ENCODE measurements around the gene MMS19. TPM values are rescaled to one million over a fixed set of nuclear protein-coding genes. Genes with fewer than 3 reads are reported as not detected.
"Not testable (repeated sequence)": the region's sequence is repeated elsewhere in the genome, so short reads cannot be mapped to it uniquely, and the experiment has no call there.

Gene MMS19
- total and polyA plus RNA-seq, 4 donors = 16.2 to 73.4 (median 49.0) TPM

- Histone ChIP-seq H3K9me3 (ENCODE audit: control insufficient read depth, low read length) (no peaks in the 10 kb centered on the region), H3K4me1 (ENCODE audit: control insufficient read depth in 1 of 2, insufficient read depth in 2 of 2, low read length in 2 of 2) (no peaks in the 10 kb centered on the region), H3K4me3 (ENCODE audit: low read length in 2 of 2) (no peak overlapping the region), H3K27ac (ENCODE audit: low read depth in 1 of 2, low read length in 2 of 2) (no peak overlapping the region), H3K36me3 (ENCODE audit: control insufficient read depth in 1 of 2, insufficient read depth in 2 of 2, low read length in 1 of 2) (no peaks in the 10 kb centered on the region), H3K27me3 (ENCODE audit: control insufficient read depth in 1 of 2, insufficient read depth in 2 of 2, low read length in 1 of 2) (no peaks in the 10 kb centered on the region)
- 73 to 79% methylated on average over 12 of the region's 12 CpGs for WGBS, 2 donors
- DNase-seq (no peak), ATAC-seq (ENCODE audit: low FRiP score) (no peak)
- intact Hi-C loops (cut with DNase I) = no loop called here
Measured at GRCh38 chr10:97532935-97533671, 34.9 kb upstream of the MMS19 start.

- Histone ChIP-seq H3K4me1 (ENCODE audit: control insufficient read depth in 1 of 2, insufficient read depth in 2 of 2, low read length in 2 of 2) (no peaks in the 10 kb centered on the region), H3K36me3 (ENCODE audit: control insufficient read depth in 1 of 2, insufficient read depth in 2 of 2, low read length in 1 of 2) (no peaks in the 10 kb centered on the region), H3K27me3 (ENCODE audit: control insufficient read depth in 1 of 2, insufficient read depth in 2 of 2, low read length in 1 of 2) (no peaks in the 10 kb centered on the region), H3K4me3 (ENCODE audit: low read length in 2 of 2) (no peak overlapping the region), H3K27ac (ENCODE audit: low read depth in 1 of 2, low read length in 2 of 2) (no peak overlapping the region), H3K9me3 (ENCODE audit: control insufficient read depth, low read length) (no peaks in the 10 kb centered on the region)
- ATAC-seq (ENCODE audit: low FRiP score) = no peak
- WGBS, 2 donors = 81 to 85% methylated on average over 10 of the region's 10 CpGs
- peak in 1 of 2 donors; percentile 4 for DNase-seq
- intact Hi-C loops (cut with DNase I) = no loop called here
Measured at GRCh38 chr10:97531401-97531986, 33.3 kb upstream of the MMS19 start.

GRCh38 chr10:97529685-97530465, 31.7 kb upstream of the MMS19 start:
- no peak overlapping the region for H3K27ac ChIP-seq (ENCODE audit: low read depth in 1 of 2, low read length in 2 of 2)
- no peaks in the 10 kb centered on the region for H3K27me3 ChIP-seq (ENCODE audit: control insufficient read depth in 1 of 2, insufficient read depth in 2 of 2, low read length in 1 of 2)
- no peaks in the 10 kb centered on the region for H3K9me3 ChIP-seq (ENCODE audit: control insufficient read depth, low read length)
- DNase-seq (no peak), ATAC-seq (ENCODE audit: low FRiP score) (no peak)
- intact Hi-C loops (cut with DNase I) = no loop called here
- H3K36me3 ChIP-seq (ENCODE audit: control insufficient read depth in 1 of 2, insufficient read depth in 2 of 2, low read length in 1 of 2) = no peaks in the 10 kb centered on the region
- H3K4me1 ChIP-seq (ENCODE audit: control insufficient read depth in 1 of 2, insufficient read depth in 2 of 2, low read length in 2 of 2) = no peaks in the 10 kb centered on the region
- 82 to 89% methylated on average over 10 to 14 of the region's 14 CpGs for WGBS, 2 donors
- H3K4me3 ChIP-seq (ENCODE audit: low read length in 2 of 2) = no peak overlapping the region

GRCh38 chr10:97528876-97529275, 30.7 kb upstream of the MMS19 start:
- ATAC-seq (ENCODE audit: low FRiP score); H3K4me3 ChIP-seq (ENCODE audit: low read length in 2 of 2); H3K36me3 ChIP-seq (ENCODE audit: control insufficient read depth in 1 of 2, insufficient read depth in 2 of 2, low read length in 1 of 2); H3K9me3 ChIP-seq (ENCODE audit: control insufficient read depth, low read length); intact Hi-C loops (cut with DNase I); H3K27me3 ChIP-seq (ENCODE audit: control insufficient read depth in 1 of 2, insufficient read depth in 2 of 2, low read length in 1 of 2); H3K4me1 ChIP-seq (ENCODE audit: control insufficient read depth in 1 of 2, insufficient read depth in 2 of 2, low read length in 2 of 2); DNase-seq; H3K27ac ChIP-seq (ENCODE audit: low read depth in 1 of 2, low read length in 2 of 2): not testable (repeated sequence)
- 94 to 96% methylated on average over 9 to 27 of the region's 29 CpGs for whole genome bisulfite sequencing, 2 donors

- H3K4me1 ChIP-seq (ENCODE audit: control insufficient read depth in 1 of 2, insufficient read depth in 2 of 2, low read length in 2 of 2) = no peaks in the 10 kb centered on the region
- H3K9me3 ChIP-seq (ENCODE audit: control insufficient read depth, low read length) = no peaks in the 10 kb centered on the region
- DNase-seq (no peak), ATAC-seq (ENCODE audit: low FRiP score) (no peak)
- 98 to 100% methylated on average over 1 of the region's 1 CpG for WGBS, 2 donors
- no peaks in the 10 kb centered on the region for H3K27me3 ChIP-seq (ENCODE audit: control insufficient read depth in 1 of 2, insufficient read depth in 2 of 2, low read length in 1 of 2)
- intact Hi-C loops (cut with DNase I) = no loop called here
- no peak overlapping the region for H3K4me3 ChIP-seq (ENCODE audit: low read length in 2 of 2)
- H3K27ac ChIP-seq (ENCODE audit: low read depth in 1 of 2, low read length in 2 of 2) = no peak overlapping the region
- no peaks in the 10 kb centered on the region for H3K36me3 ChIP-seq (ENCODE audit: control insufficient read depth in 1 of 2, insufficient read depth in 2 of 2, low read length in 1 of 2)
Measured at GRCh38 chr10:97525683-97526110, 27.5 kb upstream of the MMS19 start.

GRCh38 chr10:97525086-97525485, 26.9 kb upstream of the MMS19 start:
- ATAC-seq (ENCODE audit: low FRiP score) (no peak), DNase-seq (no peak)
- Histone ChIP-seq H3K9me3 (ENCODE audit: control insufficient read depth, low read length) (no peaks in the 10 kb centered on the region), H3K27ac (ENCODE audit: low read depth in 1 of 2, low read length in 2 of 2) (no peak overlapping the region), H3K4me3 (ENCODE audit: low read length in 2 of 2) (no peak overlapping the region), H3K4me1 (ENCODE audit: control insufficient read depth in 1 of 2, insufficient read depth in 2 of 2, low read length in 2 of 2) (no peaks in the 10 kb centered on the region), H3K36me3 (ENCODE audit: control insufficient read depth in 1 of 2, insufficient read depth in 2 of 2, low read length in 1 of 2) (no peaks in the 10 kb centered on the region), H3K27me3 (ENCODE audit: control insufficient read depth in 1 of 2, insufficient read depth in 2 of 2, low read length in 1 of 2) (no peaks in the 10 kb centered on the region)
- intact Hi-C loops (cut with DNase I) = no loop called here
- 94 to 96% methylated on average over 5 of the region's 5 CpGs for WGBS, 2 donors

- WGBS, 2 donors = 94 to 95% methylated on average over 8 of the region's 8 CpGs
- ATAC-seq (ENCODE audit: low FRiP score) (no peak), DNase-seq (no peak)
- Histone ChIP-seq H3K4me1 (ENCODE audit: control insufficient read depth in 1 of 2, insufficient read depth in 2 of 2, low read length in 2 of 2) (no peaks in the 10 kb centered on the region), H3K27me3 (ENCODE audit: control insufficient read depth in 1 of 2, insufficient read depth in 2 of 2, low read length in 1 of 2) (no peaks in the 10 kb centered on the region), H3K36me3 (ENCODE audit: control insufficient read depth in 1 of 2, insufficient read depth in 2 of 2, low read length in 1 of 2) (no peaks in the 10 kb centered on the region), H3K27ac (ENCODE audit: low read depth in 1 of 2, low read length in 2 of 2) (no peak overlapping the region), H3K9me3 (ENCODE audit: control insufficient read depth, low read length) (no peaks in the 10 kb centered on the region), H3K4me3 (ENCODE audit: low read length in 2 of 2) (no peak overlapping the region)
- intact Hi-C loops (cut with DNase I) = no loop called here
Measured at GRCh38 chr10:97522937-97523336, 24.7 kb upstream of the MMS19 start.

GRCh38 chr10:97522071-97522470, 23.8 kb upstream of the MMS19 start:
- H3K9me3 ChIP-seq (ENCODE audit: control insufficient read depth, low read length) = no peaks in the 10 kb centered on the region
- WGBS, 2 donors = 62 to 63% methylated on average over 6 of the region's 6 CpGs
- no peak overlapping the region for H3K27ac ChIP-seq (ENCODE audit: low read depth in 1 of 2, low read length in 2 of 2)
- intact Hi-C loops (cut with DNase I) = no loop called here
- no peak for ATAC-seq (ENCODE audit: low FRiP score)
- no peaks in the 10 kb centered on the region for H3K4me1 ChIP-seq (ENCODE audit: control insufficient read depth in 1 of 2, insufficient read depth in 2 of 2, low read length in 2 of 2)
- no peaks in the 10 kb centered on the region for H3K36me3 ChIP-seq (ENCODE audit: control insufficient read depth in 1 of 2, insufficient read depth in 2 of 2, low read length in 1 of 2)
- H3K4me3 ChIP-seq (ENCODE audit: low read length in 2 of 2) = no peak overlapping the region
- peak in 1 of 2 donors; percentile 44 for DNase-seq
- no peaks in the 10 kb centered on the region for H3K27me3 ChIP-seq (ENCODE audit: control insufficient read depth in 1 of 2, insufficient read depth in 2 of 2, low read length in 1 of 2)

All from aorta (tissue), 5 donors.